ENCODE results near the gene MTMR11. TPM values are rescaled to one million over a fixed set of nuclear protein-coding genes. Genes with fewer than 3 reads are reported as not detected.
"Not testable (repeated sequence)": the region's sequence is repeated elsewhere in the genome, so short reads cannot be mapped to it uniquely, and the experiment has no call there.

Gene MTMR11
- polyA plus RNA-seq, 3 donors, result 53.1 to 152 (median 54.6) TPM

- Histone ChIP-seq H3K4me2 (replicated peaks; ENCODE audit: extremely low read depth, low read length, poor library complexity, severe bottlenecking) (no peak overlapping the region), H3K27me3 (ENCODE audit: control insufficient read depth in 2 of 2, insufficient read depth in 2 of 2, low read length in 2 of 2) (peaks cover 0 to 7% of the 10 kb centered on the region in 2 donors), H3K27ac (ENCODE audit: low read depth in 1 of 2, low read length in 2 of 2) (no peak overlapping the region), H3K9me3 (replicated peaks in 1 of 2; ENCODE audit: control insufficient read depth in 1 of 2, insufficient read depth in 1 of 2, low read length in 2 of 2) (no peaks in the 10 kb centered on the region), H3K9ac (ENCODE audit: insufficient read depth, low read length, poor library complexity, severe bottlenecking) (no peak overlapping the region), H3K79me2 (ENCODE audit: insufficient read depth, low read length) (no peaks in the 10 kb centered on the region), H2AFZ (ENCODE audit: insufficient read depth, low read depth, low read length, poor library complexity, severe bottlenecking) (no peak overlapping the region), H3K4me1 (ENCODE audit: control insufficient read depth in 1 of 2, insufficient read depth in 2 of 2, low read length in 2 of 2) (peaks cover 33 to 44% of the 10 kb centered on the region in 2 donors), H4K20me1 (ENCODE audit: insufficient read depth, low read length) (no peaks in the 10 kb centered on the region), H3K36me3 (replicated peaks in 1 of 2; ENCODE audit: control insufficient read depth in 1 of 2, insufficient read depth in 2 of 2, low read length in 2 of 2) (no peaks in the 10 kb centered on the region), H3K4me3 (replicated peaks in 1 of 3; ENCODE audit: low read depth in 2 of 3, low read length in 3 of 3) (no peak overlapping the region)
- intact Hi-C loops (cut with micrococcal nuclease), result no loop called here
- TF ChIP-seq, protein P1, sequence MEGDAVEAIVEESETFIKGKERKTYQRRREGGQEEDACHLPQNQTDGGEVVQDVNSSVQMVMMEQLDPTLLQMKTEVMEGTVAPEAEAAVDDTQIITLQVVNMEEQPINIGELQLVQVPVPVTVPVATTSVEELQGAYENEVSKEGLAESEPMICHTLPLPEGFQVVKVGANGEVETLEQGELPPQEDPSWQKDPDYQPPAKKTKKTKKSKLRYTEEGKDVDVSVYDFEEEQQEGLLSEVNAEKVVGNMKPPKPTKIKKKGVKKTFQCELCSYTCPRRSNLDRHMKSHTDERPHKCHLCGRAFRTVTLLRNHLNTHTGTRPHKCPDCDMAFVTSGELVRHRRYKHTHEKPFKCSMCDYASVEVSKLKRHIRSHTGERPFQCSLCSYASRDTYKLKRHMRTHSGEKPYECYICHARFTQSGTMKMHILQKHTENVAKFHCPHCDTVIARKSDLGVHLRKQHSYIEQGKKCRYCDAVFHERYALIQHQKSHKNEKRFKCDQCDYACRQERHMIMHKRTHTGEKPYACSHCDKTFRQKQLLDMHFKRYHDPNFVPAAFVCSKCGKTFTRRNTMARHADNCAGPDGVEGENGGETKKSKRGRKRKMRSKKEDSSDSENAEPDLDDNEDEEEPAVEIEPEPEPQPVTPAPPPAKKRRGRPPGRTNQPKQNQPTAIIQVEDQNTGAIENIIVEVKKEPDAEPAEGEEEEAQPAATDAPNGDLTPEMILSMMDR (IDR thresholded peaks at IDR 0.05), result no peak
- Mint-ChIP-seq H3K4me3 (no peak overlapping the region), H3K27ac (no peak overlapping the region), H3K4me1 (peaks cover 41% of the 10 kb centered on the region), H3K9me3 (peaks cover 0 to 2% (median 0%) of the 10 kb centered on the region in 7 donors), H3K27me3 (ENCODE audit: low read depth in 3 of 3) (peaks cover 9 to 20% (median 10%) of the 10 kb centered on the region in 3 donors), H3K36me3 (peaks cover 1 to 3% of the 10 kb centered on the region in 2 donors)
- WGBS (ENCODE audit: insufficient coverage), result 100% methylated on average over 2 of the region's 3 CpGs
- no peak for DNase-seq
Measured at GRCh38 chr1:149940427-149940826, 3.7 kb upstream of the MTMR11 start.

DNA sequence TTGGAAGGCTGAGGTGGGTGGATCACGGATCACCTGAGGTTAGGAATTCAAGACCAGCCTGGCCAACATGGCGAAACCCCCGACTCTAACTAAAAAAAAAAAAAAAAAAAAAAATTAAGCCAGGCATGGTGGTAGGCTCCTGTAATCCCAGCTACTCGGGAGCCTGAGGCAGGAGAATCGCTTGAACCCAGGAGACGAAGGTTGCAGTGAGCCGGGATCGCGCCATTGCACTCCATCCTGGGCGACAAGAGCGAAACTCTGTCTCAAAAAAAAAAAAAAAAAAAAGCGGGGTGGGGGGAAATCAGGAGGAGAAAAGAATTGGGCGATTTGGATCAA is 2.0 kb upstream of the MTMR11 start:
- H3K4me3 Mint-ChIP-seq, result peak overlapping the region in 1 of 2 donors; percentile 55
- not testable (repeated sequence) for H3K9me3 ChIP-seq (replicated peaks in 1 of 2; ENCODE audit: control insufficient read depth in 1 of 2, insufficient read depth in 1 of 2, low read length in 2 of 2); H3K36me3 ChIP-seq (replicated peaks in 1 of 2; ENCODE audit: control insufficient read depth in 1 of 2, insufficient read depth in 2 of 2, low read length in 2 of 2); H4K20me1 ChIP-seq (ENCODE audit: insufficient read depth, low read length); DNase-seq; H3K9ac ChIP-seq (ENCODE audit: insufficient read depth, low read length, poor library complexity, severe bottlenecking); H3K27me3 ChIP-seq (ENCODE audit: control insufficient read depth in 2 of 2, insufficient read depth in 2 of 2, low read length in 2 of 2); H3K79me2 ChIP-seq (ENCODE audit: insufficient read depth, low read length); H3K27me3 Mint-ChIP-seq (ENCODE audit: low read depth in 3 of 3); H3K9me3 Mint-ChIP-seq; H3K36me3 Mint-ChIP-seq
- intact Hi-C loops (cut with micrococcal nuclease), result loop anchor here in 1 of 2 donors (5.0 to 10.0 kb wide), 3 partner anchors 41 to 246 kb away; partner anchors contain the start of gene BOLA1
- peaks cover 53% of the 10 kb centered on the region for H3K4me1 Mint-ChIP-seq
- peak overlapping the region in 1 of 3 experiments; percentile 31 for H3K4me3 ChIP-seq (replicated peaks in 1 of 3; ENCODE audit: low read depth in 2 of 3, low read length in 3 of 3)
- peaks cover 33 to 55% of the 10 kb centered on the region in 2 donors for H3K4me1 ChIP-seq (ENCODE audit: control insufficient read depth in 1 of 2, insufficient read depth in 2 of 2, low read length in 2 of 2)
- H3K27ac ChIP-seq (ENCODE audit: low read depth in 1 of 2, low read length in 2 of 2), result peak overlapping the region; percentile 22 to 51
- H2AFZ ChIP-seq (ENCODE audit: insufficient read depth, low read depth, low read length, poor library complexity, severe bottlenecking), result peak overlapping the region; percentile 18
- peak overlapping the region in 6 of 7 donors; percentile 84 to 95 (median 92) for H3K27ac Mint-ChIP-seq
- peak overlapping the region; percentile 41 for H3K4me2 ChIP-seq (replicated peaks; ENCODE audit: extremely low read depth, low read length, poor library complexity, severe bottlenecking)
- no CpG with 5 or more reads among the region's 13 CpGs for WGBS (ENCODE audit: insufficient coverage)
